Naive thymus-derived CD4-positive, alpha-beta T cell (primary cell): ENCODE results near the gene C1QC. TPM values are rescaled to one million over a fixed set of nuclear protein-coding genes. Genes with fewer than 3 reads are reported as not detected.

Experiments
- ATAC-seq: fragments of 150-1000 bp; cut with Tn5 transposase; 2 replicates; pipeline ENCODE4 v1.10.0; 2021; ENCODE audit warnings: mild to moderate bottlenecking, moderate library complexity
- CTCF ChIA-PET: fragments of 350-600 bp; sonication (Branson Sonifier 250); formaldehyde crosslinking; loops from one replicate; lab custom pipeline; 2021; ENCODE audit warnings: antibody characterized with exemption; lab: Charles Lee
- POLR2A ChIA-PET: fragments of 350-600 bp; sonication (Branson Sonifier 250); formaldehyde crosslinking; loops from one replicate; lab custom pipeline; 2021; ENCODE audit warnings: antibody characterized with exemption, inconsistent platforms; lab: Charles Lee
- DNase-seq, 9 donors: peaks; one replicate each; pipeline versions ENCODE4 v3.0.0 to v3.0.0-alpha.2; 2020 to 2022; ENCODE audit warnings: mixed read lengths in 1 of 9
- H3K27ac ChIP-seq: one replicate; pipeline ENCODE4 v1.7.0; 2013; ENCODE audit warnings: mild to moderate bottlenecking, low read depth, low read length, moderate library complexity
- H3K27me3 ChIP-seq, 2 donors: one replicate each; pipeline ENCODE4 v1.7.0; 2013; ENCODE audit warnings: low read length in 2 of 2, mild to moderate bottlenecking in 2 of 2, moderate library complexity in 2 of 2; ENCODE audit not compliant: control insufficient read depth in 2 of 2, insufficient read depth in 2 of 2
- H3K36me3 ChIP-seq, 3 experiments: 1 replicate in 2 of 3; 2 replicates in 1 of 3; pipeline ENCODE4 v1.7.0; 2013; ENCODE audit warnings: low read length in 3 of 3, mild to moderate bottlenecking in 3 of 3, moderate library complexity in 1 of 3; ENCODE audit not compliant: insufficient read depth in 3 of 3, control insufficient read depth in 2 of 3
- H3K4me1 ChIP-seq, 2 donors: one replicate each; pipeline ENCODE4 v1.7.0; 2013; ENCODE audit warnings: low read length in 2 of 2, mild to moderate bottlenecking in 2 of 2, moderate library complexity in 1 of 2; ENCODE audit not compliant: control insufficient read depth in 2 of 2, insufficient read depth in 2 of 2
- H3K4me3 ChIP-seq: 2 replicates; pipeline ENCODE4 v1.7.0; 2013; ENCODE audit warnings: mild to moderate bottlenecking, low read length
- H3K9me3 ChIP-seq, 3 experiments: 1 replicate in 2 of 3; 2 replicates in 1 of 3; pipeline ENCODE4 v1.7.0; 2013; ENCODE audit warnings: low read length in 3 of 3; ENCODE audit not compliant: control insufficient read depth in 2 of 3
- H3K27ac Mint-ChIP-seq, 9 donors: one replicate each; pipeline ENCODE4 v1.8.0; 2020 to 2022; ENCODE audit warnings: mixed read lengths in 9 of 9, mild to moderate bottlenecking in 8 of 9, moderate library complexity in 5 of 9, inconsistent platforms in 2 of 9
- H3K27me3 Mint-ChIP-seq, 5 donors: one replicate each; pipeline ENCODE4 v1.8.0; 2021 to 2022; ENCODE audit warnings: mixed read lengths in 5 of 5, mild to moderate bottlenecking in 1 of 5
- H3K36me3 Mint-ChIP-seq, 5 donors: one replicate each; pipeline ENCODE4 v1.8.0; 2020 to 2022; ENCODE audit warnings: mixed read lengths in 5 of 5, mild to moderate bottlenecking in 3 of 5, inconsistent platforms in 1 of 5
- H3K4me1 Mint-ChIP-seq, 7 donors: one replicate each; pipeline ENCODE4 v1.8.0; 2020 to 2022; ENCODE audit warnings: mixed read lengths in 7 of 7, mild to moderate bottlenecking in 3 of 7, inconsistent platforms in 1 of 7
- H3K4me3 Mint-ChIP-seq, 10 donors: one replicate each; pipeline ENCODE4 v1.8.0; 2020 to 2022; ENCODE audit warnings: mild to moderate bottlenecking in 10 of 10, mixed read lengths in 10 of 10, moderate library complexity in 6 of 10, inconsistent platforms in 2 of 10
- H3K9me3 Mint-ChIP-seq, 11 donors: one replicate each; pipeline ENCODE4 v1.8.0; 2020 to 2022; ENCODE audit warnings: mixed read lengths in 11 of 11, mild to moderate bottlenecking in 4 of 11, inconsistent platforms in 1 of 11, moderate library complexity in 1 of 11
- intact Hi-C, 2 donors: fragments of 100-400 bp; cut with micrococcal nuclease; formaldehyde crosslinking; loops; one replicate each; pipeline ENCODE4 v1.15.1; 2023
- polyA plus RNA-seq, 2 donors: library from polyadenylated mRNA; unstranded; fragments of 300-500 nt; fragmentation: Illumina TruSeq; gene quantifications; one replicate each; pipeline ENCODE4 v1.2.3, GENCODE V29; 2021
- total RNA-seq, 6 experiments: library from RNA in 5 of 6; stranded (reverse) in 5 of 6; gene quantifications; 1 replicate in 5 of 6; 2 replicates in 1 of 6; pipeline ENCODE4 v1.2.3 and lab custom pipeline; 2021 to 2026

Gene C1QC
- total and polyA plus RNA-seq, 7 experiments from 2014 or later, result 5.1 to 5.2 TPM; not detected in 5

GRCh38 chr1:22600071-22600816, 43.2 kb upstream of the C1QC start:
- Histone ChIP-seq H3K36me3 (no peaks in the 10 kb centered on the region), H3K9me3 (no peaks in the 10 kb centered on the region), H3K27me3 (no peaks in the 10 kb centered on the region), H3K4me3 (no peak overlapping the region), H3K4me1 (no peaks in the 10 kb centered on the region), H3K27ac (no peak overlapping the region)
- Mint-ChIP-seq H3K36me3 (no peaks in the 10 kb centered on the region), H3K4me1 (peaks cover 0 to 3% (median 0%) of the 10 kb centered on the region in 7 donors), H3K9me3 (no peaks in the 10 kb centered on the region), H3K27ac (no peak overlapping the region), H3K4me3 (no peak overlapping the region), H3K27me3 (peaks cover 0 to 52% (median 26%) of the 10 kb centered on the region in 5 donors)
- ChIA-PET POLR2A (no interaction called here), CTCF (no interaction called here)
- intact Hi-C loops, result no loop called here
- no peak for DNase-seq
- no peak for ATAC-seq

- POLR2A ChIA-PET, result no interaction called here
- DNase-seq, result no peak
Observed at GRCh38 chr1:22600817-22601605, 42.4 kb upstream of the C1QC start.

GRCh38 chr1:22601610-22602009, 41.8 kb upstream of the C1QC start:
- intact Hi-C loops, result no loop called here
- H3K27me3 Mint-ChIP-seq, result peaks cover 8 to 54% (median 39%) of the 10 kb centered on the region in 5 donors

More at GRCh38 chr1:22600817-22601605, 42.4 kb upstream of the C1QC start:
- no peaks in the 10 kb centered on the region for H3K4me1 ChIP-seq
- no peak overlapping the region for H3K27ac ChIP-seq
- ATAC-seq, result no peak
- intact Hi-C loops, result no loop called here
- CTCF ChIA-PET, result no interaction called here
- H3K9me3 Mint-ChIP-seq, result no peaks in the 10 kb centered on the region
- no peaks in the 10 kb centered on the region for H3K27me3 ChIP-seq
- no peaks in the 10 kb centered on the region for H3K36me3 Mint-ChIP-seq
- H3K36me3 ChIP-seq, result no peaks in the 10 kb centered on the region
- H3K9me3 ChIP-seq, result no peaks in the 10 kb centered on the region
- H3K27me3 Mint-ChIP-seq, result peaks cover 2 to 50% (median 33%) of the 10 kb centered on the region in 5 donors
- peaks cover 0 to 3% (median 0%) of the 10 kb centered on the region in 7 donors for H3K4me1 Mint-ChIP-seq
- no peak overlapping the region for H3K4me3 Mint-ChIP-seq
- H3K4me3 ChIP-seq, result no peak overlapping the region
- no peak overlapping the region for H3K27ac Mint-ChIP-seq

GRCh38 chr1:22602060-22602740, 41.2 kb upstream of the C1QC start:
- Histone ChIP-seq H3K27ac (no peak overlapping the region), H3K27me3 (no peaks in the 10 kb centered on the region), H3K36me3 (no peaks in the 10 kb centered on the region), H3K9me3 (no peaks in the 10 kb centered on the region), H3K4me1 (no peaks in the 10 kb centered on the region), H3K4me3 (no peak overlapping the region)
- Mint-ChIP-seq H3K4me1 (peaks cover 0 to 3% (median 0%) of the 10 kb centered on the region in 7 donors), H3K27me3 (peaks cover 10 to 50% (median 37%) of the 10 kb centered on the region in 5 donors), H3K36me3 (no peaks in the 10 kb centered on the region), H3K4me3 (no peak overlapping the region), H3K9me3 (no peaks in the 10 kb centered on the region), H3K27ac (no peak overlapping the region)
- no peak for ATAC-seq
- intact Hi-C loops, result no loop called here
- ChIA-PET POLR2A (no interaction called here), CTCF (no interaction called here)
- DNase-seq, result no peak

More at GRCh38 chr1:22601610-22602009, 41.8 kb upstream of the C1QC start:
- Histone ChIP-seq H3K36me3 (no peaks in the 10 kb centered on the region), H3K27ac (no peak overlapping the region), H3K4me1 (no peaks in the 10 kb centered on the region), H3K4me3 (no peak overlapping the region), H3K9me3 (no peaks in the 10 kb centered on the region), H3K27me3 (no peaks in the 10 kb centered on the region)
- H3K4me1 Mint-ChIP-seq, result peaks cover 0 to 3% (median 0%) of the 10 kb centered on the region in 7 donors
- DNase-seq (no peak), ATAC-seq (no peak)
- H3K4me3 Mint-ChIP-seq, result no peak overlapping the region
- no peaks in the 10 kb centered on the region for H3K36me3 Mint-ChIP-seq
- CTCF ChIA-PET, result no interaction called here
- POLR2A ChIA-PET, result no interaction called here
- no peak overlapping the region for H3K27ac Mint-ChIP-seq
- no peaks in the 10 kb centered on the region for H3K9me3 Mint-ChIP-seq

- CTCF ChIA-PET, result no interaction called here
- Mint-ChIP-seq H3K36me3 (no peaks in the 10 kb centered on the region), H3K4me3 (no peak overlapping the region), H3K27me3 (peaks cover 17 to 79% (median 66%) of the 10 kb centered on the region in 5 donors), H3K9me3 (peaks cover 0 to 4% (median 0%) of the 10 kb centered on the region in 11 donors), H3K27ac (no peak overlapping the region), H3K4me1 (peaks cover 0 to 3% (median 0%) of the 10 kb centered on the region in 7 donors)
- no peaks in the 10 kb centered on the region for H3K9me3 ChIP-seq
- H3K36me3 ChIP-seq, result no peaks in the 10 kb centered on the region
- H3K27me3 ChIP-seq, result no peaks in the 10 kb centered on the region
- no peak for DNase-seq
- H3K4me1 ChIP-seq, result no peaks in the 10 kb centered on the region
- intact Hi-C loops, result no loop called here
- POLR2A ChIA-PET, result no interaction called here
- H3K27ac ChIP-seq, result no peak overlapping the region
- H3K4me3 ChIP-seq, result no peak overlapping the region
- no peak for ATAC-seq
Observed at GRCh38 chr1:22606161-22606560, 37.3 kb upstream of the C1QC start.

GRCh38 chr1:22607154-22607553, 36.3 kb upstream of the C1QC start:
- H3K27me3 ChIP-seq, result no peaks in the 10 kb centered on the region
- DNase-seq, result no peak
- H3K4me3 ChIP-seq, result no peak overlapping the region
- no peak overlapping the region for H3K27ac ChIP-seq
- POLR2A ChIA-PET, result no interaction called here
- H3K27me3 Mint-ChIP-seq, result peaks cover 17 to 85% (median 71%) of the 10 kb centered on the region in 5 donors
- H3K4me1 Mint-ChIP-seq, result peaks cover 0 to 3% (median 0%) of the 10 kb centered on the region in 7 donors
- no peaks in the 10 kb centered on the region for H3K9me3 ChIP-seq
- ATAC-seq, result no peak
- no peaks in the 10 kb centered on the region for H3K4me1 ChIP-seq
- H3K27ac Mint-ChIP-seq, result no peak overlapping the region
- no peak overlapping the region for H3K4me3 Mint-ChIP-seq
- peaks cover 0 to 3% (median 0%) of the 10 kb centered on the region in 5 donors for H3K36me3 Mint-ChIP-seq
- intact Hi-C loops, result no loop called here
- peaks cover 0 to 6% (median 0%) of the 10 kb centered on the region in 11 donors for H3K9me3 Mint-ChIP-seq
- no peaks in the 10 kb centered on the region for H3K36me3 ChIP-seq
- CTCF ChIA-PET, result no interaction called here
